B cell (primary cell): ENCODE results near the gene PTGES3. TPM values are rescaled to one million over a fixed set of nuclear protein-coding genes. Genes with fewer than 3 reads are reported as not detected.

Source experiments
- ATAC-seq: fragments of 200-7000 bp; cut with Tn5 transposase; one replicate; pipeline ENCODE4 v1.10.0; 2021; ENCODE audit warnings: low read depth, mild to moderate bottlenecking, moderate number of reproducible peaks, moderate library complexity
- CTCF ChIA-PET: fragments of 350-600 bp; sonication (Branson Sonifier 250); formaldehyde crosslinking; loops from one replicate; lab custom pipeline; 2021; ENCODE audit warnings: antibody characterized with exemption, inconsistent platforms; lab: Charles Lee
- POLR2A ChIA-PET: fragments of 350-600 bp; sonication (Branson Sonifier 250); formaldehyde crosslinking; loops from one replicate; lab custom pipeline; 2021; ENCODE audit warnings: antibody characterized with exemption; lab: Charles Lee
- DNase-seq: peaks from one replicate; pipeline ENCODE4 v3.0.0; 2013
- H2AFZ ChIP-seq: 2 replicates; pipeline ENCODE4 v1.6.1; 2012; ENCODE audit warnings: mild to moderate bottlenecking, low read depth, low read length; ENCODE audit not compliant: insufficient read depth, poor library complexity, severe bottlenecking
- H3K27ac ChIP-seq, 2 donors: 1 replicate in 1 of 2; 2 replicates in 1 of 2; pipeline ENCODE4 v1.5.1; 2012 to 2013; ENCODE audit warnings: low read length in 2 of 2, mild to moderate bottlenecking in 2 of 2, moderate library complexity in 1 of 2
- H3K27me3 ChIP-seq, 4 experiments: fragments of 200-600 bp in 1 of 4; sonication (generic) in 1 of 4; replicated peaks in 1 of 4; 1 replicate in 2 of 4; 2 replicates in 2 of 4; pipeline versions ENCODE4 v1.6.1 to v1.7.0; 2013 to 2016; ENCODE audit warnings: low read length in 3 of 4, mild to moderate bottlenecking in 2 of 4, mixed read lengths in 1 of 4, moderate library complexity in 1 of 4; ENCODE audit not compliant: insufficient read depth in 4 of 4, control insufficient read depth in 3 of 4; ENCODE audit errors: control extremely low read depth in 1 of 4
- H3K36me3 ChIP-seq, 2 experiments: replicated peaks in 1 of 2; 1 replicate in 1 of 2; 2 replicates in 1 of 2; pipeline versions ENCODE4 v1.6.1 to v1.7.1; 2013; ENCODE audit warnings: low read length in 1 of 2; ENCODE audit not compliant: insufficient read depth in 2 of 2, control insufficient read depth in 1 of 2; ENCODE audit errors: control extremely low read depth in 1 of 2, extremely low read depth in 1 of 2
- H3K4me1 ChIP-seq, 2 donors: fragments of 200-600 bp in 1 of 2; sonication (generic) in 1 of 2; 1 replicate in 1 of 2; 2 replicates in 1 of 2; pipeline versions ENCODE4 v1.5.1 to v1.6.1; 2013 to 2017; ENCODE audit warnings: low read length in 2 of 2; ENCODE audit not compliant: control insufficient read depth in 2 of 2, insufficient read depth in 2 of 2
- H3K4me2 ChIP-seq: replicated peaks from 2 replicates; pipeline ENCODE3; 2012; ENCODE audit warnings: mild to moderate bottlenecking, low read depth, low read length; ENCODE audit not compliant: poor library complexity, severe bottlenecking
- H3K4me3 ChIP-seq, 5 experiments: fragments of 200-600 bp in 1 of 5; sonication (generic) in 1 of 5; 1 replicate in 3 of 5; 2 replicates in 2 of 5; pipeline versions ENCODE4 v1.5.1 to v1.7.0; 2011 to 2016; ENCODE audit warnings: low read length in 4 of 5, mild to moderate bottlenecking in 4 of 5, low read depth in 2 of 5, control low read depth in 1 of 5, moderate library complexity in 1 of 5; ENCODE audit not compliant: insufficient read depth in 1 of 5; ENCODE audit errors: control extremely low read depth in 1 of 5, extremely low read depth in 1 of 5
- H3K79me2 ChIP-seq: fragments of 200-600 bp; sonication (generic); one replicate; pipeline ENCODE4 v1.6.0; 2016; ENCODE audit warnings: low read length; ENCODE audit not compliant: control insufficient read depth, insufficient read depth
- H3K9ac ChIP-seq: fragments of 200-600 bp; sonication (generic); 2 replicates; pipeline ENCODE4 v1.6.1; 2017; ENCODE audit warnings: mild to moderate bottlenecking, low read length, moderate library complexity
- H3K9me3 ChIP-seq, 3 donors: one replicate each; pipeline versions ENCODE4 v1.6.1 to v1.7.1; 2013; ENCODE audit warnings: low read length in 2 of 3; ENCODE audit not compliant: control insufficient read depth in 2 of 3, insufficient read depth in 1 of 3; ENCODE audit errors: control extremely low read depth in 1 of 3
- H4K20me1 ChIP-seq: 2 replicates; pipeline ENCODE4 v1.6.0; 2012; ENCODE audit warnings: mild to moderate bottlenecking, low read length; ENCODE audit not compliant: insufficient read depth, control insufficient read depth, poor library complexity, severe bottlenecking
- H3K27ac Mint-ChIP-seq: one replicate; pipeline ENCODE4 v1.8.0; 2021; ENCODE audit warnings: mixed read lengths
- H3K27me3 Mint-ChIP-seq: one replicate; pipeline ENCODE4 v1.8.0; 2021; ENCODE audit warnings: mixed read lengths
- H3K4me1 Mint-ChIP-seq: one replicate; pipeline ENCODE4 v1.8.0; 2021; ENCODE audit warnings: mixed read lengths
- H3K4me3 Mint-ChIP-seq: one replicate; pipeline ENCODE4 v1.8.0; 2021; ENCODE audit warnings: mixed read lengths
- H3K9me3 Mint-ChIP-seq: one replicate; pipeline ENCODE4 v1.8.0; 2022; ENCODE audit warnings: mixed read lengths; ENCODE audit not compliant: insufficient read depth
- CTCF ChIP-seq: fragments of 200-600 bp; IDR thresholded peaks from one replicate; pipeline ENCODE4 v1.8.0; 2022; ENCODE audit warnings: antibody characterized with exemption, mild to moderate bottlenecking
- EZH2 ChIP-seq: IDR thresholded peaks from 2 replicates; pipeline ENCODE4 v1.6.1; 2012; ENCODE audit warnings: borderline replicate concordance, low read depth, mild to moderate bottlenecking, moderate library complexity, low read length; ENCODE audit not compliant: insufficient read depth, poor library complexity, severe bottlenecking
- WGBS: methylation state at CpG from one replicate; pipeline ENCODE4 v1.1.5; 2013; ENCODE audit warnings: missing lambda C conversion rate; ENCODE audit not compliant: insufficient coverage; 5-methylcytosine and 5-hydroxymethylcytosine counted together
- intact Hi-C: fragments of 100-400 bp; cut with micrococcal nuclease; formaldehyde crosslinking; loops from one replicate; pipeline ENCODE4 v1.10.0; 2022
- polyA plus RNA-seq: library from polyadenylated mRNA; depleted of rRNA; stranded (reverse); fragments of >200 nt; gene quantifications from 2 replicates; pipeline ENCODE4 v1.2.3, GENCODE V29; 2012
- total RNA-seq, 2 donors: library from RNA; stranded (reverse); fragments of 120-200 nt in 1 of 2; gene quantifications; 1 replicate in 1 of 2; 2 replicates in 1 of 2; pipeline versions ENCODE4 v1.2.3 to v1.2.4, GENCODE V29; 2013 to 2022

Gene PTGES3
- total and polyA plus RNA-seq, 2 donors (not counting 1 experiment from before 2014, with no cell fraction given) = 35.3 to 121 TPM

GRCh38 chr12:56716933-56717880 is 29.1 kb upstream of the PTGES3 start:
- H4K20me1 ChIP-seq = peaks cover 93% of the 10 kb centered on the region
- H3K4me3 Mint-ChIP-seq = no peak overlapping the region
- POLR2A ChIA-PET = interaction anchor here (0.6 to 0.9 kb wide), 3 partner anchors 8 to 121 kb away, joined by 4 to 5 read pairs (median 5); partner anchors contain the start of gene NACA

More at GRCh38 chr12:56716933-56717880, 29.1 kb upstream of the PTGES3 start:
- DNase-seq = no peak
- H3K27me3 Mint-ChIP-seq = no peaks in the 10 kb centered on the region
- Histone ChIP-seq H3K36me3 (peaks cover 20 to 75% of the 10 kb centered on the region in 2 experiments), H3K27ac (peak overlapping the region in 1 of 2 donors; percentile 39), H2AFZ (no peak overlapping the region), H3K4me1 (peaks cover 38 to 59% of the 10 kb centered on the region in 2 donors), H3K27me3 (no peaks in the 10 kb centered on the region), H3K9ac (no peak overlapping the region), H3K9me3 (no peaks in the 10 kb centered on the region), H3K79me2 (peaks cover 51% of the 10 kb centered on the region), H3K4me2 (no peak overlapping the region), H3K4me3 (no peak overlapping the region)
- H3K27ac Mint-ChIP-seq = peak overlapping the region; percentile 72
- intact Hi-C loops = no loop called here
- H3K9me3 Mint-ChIP-seq = no peaks in the 10 kb centered on the region
- CTCF ChIA-PET = no interaction called here
- TF ChIP-seq EZH2 (no peak), CTCF (no peak)
- no peak for ATAC-seq
- peaks cover 55% of the 10 kb centered on the region for H3K4me1 Mint-ChIP-seq
- WGBS = 78% methylated on average over 3 of the region's 4 CpGs
